OCI-LY1 (cell line): Measurements from ENCODE around the gene GRAMD1A.
"Not testable (repeated sequence)": the region's sequence is repeated elsewhere in the genome, so short reads cannot be mapped to it uniquely, and the experiment has no call there.

Experiments
- H2AFZ ChIP-seq: fragments of 200-600 bp; sonication (generic), shearing (Covaris generic); 2 replicates; pipeline ENCODE4 v1.6.0; 2014; ENCODE audit warnings: antibody characterized with exemption, mild to moderate bottlenecking, low read length
- H3F3A ChIP-seq: fragments of 200-600 bp; sonication (generic), shearing (Covaris generic); 2 replicates; pipeline ENCODE4 v1.6.0; 2014; ENCODE audit warnings: mild to moderate bottlenecking, antibody characterized with exemption, low read length, moderate library complexity; ENCODE audit not compliant: insufficient read depth
- H3K27ac ChIP-seq: fragments of 200-600 bp; sonication (generic); 2 replicates; pipeline ENCODE4 v1.5.1; 2014; ENCODE audit warnings: low read length, mixed run types, mild to moderate bottlenecking, low read depth; ENCODE audit not compliant: poor library complexity, severe bottlenecking
- H3K27me3 ChIP-seq: fragments of 200-600 bp; sonication (generic); 2 replicates; pipeline ENCODE4 v1.6.0; 2014; ENCODE audit warnings: antibody characterized with exemption, mild to moderate bottlenecking, low read length, moderate library complexity; ENCODE audit not compliant: insufficient read depth
- H3K36me3 ChIP-seq: fragments of 200-600 bp; sonication (generic); 2 replicates; pipeline ENCODE4 v1.6.1; 2014; ENCODE audit warnings: mild to moderate bottlenecking, antibody characterized with exemption, low read length, moderate library complexity, mixed read lengths; ENCODE audit not compliant: insufficient read depth
- H3K4me1 ChIP-seq: fragments of 200-600 bp; sonication (generic); 2 replicates; pipeline ENCODE4 v1.5.1; 2014; ENCODE audit warnings: mild to moderate bottlenecking, low read length, moderate library complexity; ENCODE audit not compliant: insufficient read depth, severe bottlenecking
- H3K4me2 ChIP-seq: fragments of 200-600 bp; sonication (generic), shearing (Covaris generic); 2 replicates; pipeline ENCODE4 v1.6.1; 2014; ENCODE audit warnings: low read length
- H3K4me3 ChIP-seq: fragments of 200-600 bp; sonication (generic); 2 replicates; pipeline ENCODE4 v1.5.1; 2014; ENCODE audit warnings: low read length, low read depth, mild to moderate bottlenecking, mixed read lengths; ENCODE audit not compliant: poor library complexity, severe bottlenecking
- H3K79me2 ChIP-seq: fragments of 200-600 bp; shearing (Covaris generic); 2 replicates; pipeline ENCODE4 v1.6.1; 2016; ENCODE audit warnings: mixed run types, low read length, mixed read lengths; ENCODE audit not compliant: insufficient read depth
- H3K9ac ChIP-seq: fragments of 200-600 bp; sonication (generic), shearing (Covaris generic); 2 replicates; pipeline ENCODE4 v1.6.1; 2014; ENCODE audit warnings: mild to moderate bottlenecking, low read length, mixed read lengths
- H3K9me2 ChIP-seq: fragments of 200-600 bp; sonication (generic), shearing (Covaris generic); 2 replicates; pipeline ENCODE4 v1.6.1; 2014; ENCODE audit warnings: low read depth, mild to moderate bottlenecking, low read length, mixed read lengths
- H3K9me3 ChIP-seq: fragments of 200-600 bp; shearing (Covaris generic); 2 replicates; pipeline ENCODE4 v1.6.1; 2014; ENCODE audit warnings: low read length, mixed read lengths
- H4K20me1 ChIP-seq: fragments of 200-600 bp; sonication (generic), shearing (Covaris generic); 2 replicates; pipeline ENCODE4 v1.6.0; 2016; ENCODE audit warnings: mild to moderate bottlenecking, low read length; ENCODE audit not compliant: insufficient read depth
- CTCF ChIP-seq: fragments of 200-600 bp; sonication (generic), shearing (Covaris generic); IDR thresholded peaks from 2 replicates; pipeline ENCODE4 v1.5.1; 2017; ENCODE audit warnings: mild to moderate bottlenecking, antibody characterized with exemption, low read length, moderate library complexity, mixed read lengths
- EZH2 ChIP-seq: fragments of 200-600 bp; sonication (generic), shearing (Covaris generic); IDR thresholded peaks from 2 replicates; pipeline ENCODE4 v1.8.0; 2017; ENCODE audit warnings: borderline replicate concordance, mixed run types, mild to moderate bottlenecking, antibody characterized with exemption, low read length, moderate library complexity, mixed read lengths

The GRAMD1A gene

GRCh38 chr19:35013041-35013819 is 13.1 kb downstream of the GRAMD1A start:
- no peak overlapping the region for H3K4me3 ChIP-seq
- no peaks in the 10 kb centered on the region for H3K79me2 ChIP-seq
- no peaks in the 10 kb centered on the region for H3K9me3 ChIP-seq
- H3K4me2 ChIP-seq = no peak overlapping the region
- peaks cover 88% of the 10 kb centered on the region for H3K36me3 ChIP-seq
- no peaks in the 10 kb centered on the region for H4K20me1 ChIP-seq
- H2AFZ ChIP-seq = no peak overlapping the region
- no peaks in the 10 kb centered on the region for H3K27me3 ChIP-seq
- no peaks in the 10 kb centered on the region for H3F3A ChIP-seq
- H3K4me1 ChIP-seq = peaks cover 8% of the 10 kb centered on the region
- H3K9ac ChIP-seq = no peak overlapping the region
- TF ChIP-seq EZH2 = no peak
- peak; percentile 89 for TF ChIP-seq CTCF
- no peak overlapping the region for H3K27ac ChIP-seq
- H3K9me2 ChIP-seq = no peaks in the 10 kb centered on the region

GRCh38 chr19:35013820-35014754 is 14.0 kb downstream of the GRAMD1A start:
- Histone ChIP-seq H3K4me3 (no peak overlapping the region), H3K9ac (no peak overlapping the region; the same call in 1 of the 2 replicates), H3F3A (no peaks in the 10 kb centered on the region), H3K9me3 (no peaks in the 10 kb centered on the region), H3K27ac (peak overlapping the region; percentile 3), H3K27me3 (no peaks in the 10 kb centered on the region), H3K36me3 (peaks cover 93% of the 10 kb centered on the region), H3K79me2 (no peaks in the 10 kb centered on the region), H3K4me1 (peaks cover 8% of the 10 kb centered on the region), H3K9me2 (no peaks in the 10 kb centered on the region), H3K4me2 (no peak overlapping the region), H2AFZ (no peak overlapping the region), H4K20me1 (no peaks in the 10 kb centered on the region)
- TF ChIP-seq EZH2 = no peak
- TF ChIP-seq CTCF = no peak

GRCh38 chr19:35014774-35015173 is 14.7 kb downstream of the GRAMD1A start:
- H3K4me2 ChIP-seq, H3F3A ChIP-seq, H3K79me2 ChIP-seq, H3K27me3 ChIP-seq, H3K4me1 ChIP-seq, H3K9ac ChIP-seq, H3K9me3 ChIP-seq, H3K4me3 ChIP-seq, H4K20me1 ChIP-seq, H2AFZ ChIP-seq, H3K9me2 ChIP-seq: not testable (repeated sequence)
- Histone ChIP-seq H3K36me3 (peaks cover 93% of the 10 kb centered on the region), H3K27ac (peak overlapping the region; percentile 3)
